Vagina (tissue), 2 donors: ENCODE results near the gene NAXE. TPM values are rescaled to one million over a fixed set of nuclear protein-coding genes. Genes with fewer than 3 reads are reported as not detected.

Source experiments
- DNase-seq, 2 donors: peaks; one replicate each; pipeline ENCODE4 v3.0.0-alpha.2; 2017; ENCODE audit errors: extremely low spot score in 2 of 2
- H3K27ac ChIP-seq: fragments of 200-600 bp; sonication (generic); one replicate; pipeline ENCODE4 v1.5.1; 2019
- H3K27me3 ChIP-seq: fragments of 200-600 bp; sonication (generic); one replicate; pipeline ENCODE4 v1.5.1; 2019
- H3K36me3 ChIP-seq, 2 donors: fragments of 200-600 bp; sonication (generic); one replicate each; pipeline ENCODE4 v1.5.1; 2017 to 2019
- H3K4me1 ChIP-seq: fragments of 200-600 bp; sonication (generic); one replicate; pipeline ENCODE4 v1.5.1; 2019
- H3K4me3 ChIP-seq, 2 donors: fragments of 200-600 bp; sonication (generic); 1 replicate in 1 of 2; 2 replicates in 1 of 2; pipeline ENCODE4 v1.5.1; 2016 to 2019
- H3K9me3 ChIP-seq: fragments of 200-600 bp; sonication (generic); one replicate; pipeline ENCODE4 v1.5.1; 2019
- POLR2A ChIP-seq, 2 donors: fragments of 450-650 bp; IDR thresholded peaks; one replicate each; pipeline ENCODE4 v1.6.1; 2017; ENCODE audit warnings: antibody characterized with exemption in 2 of 2, mild to moderate bottlenecking in 2 of 2, moderate library complexity in 2 of 2
- POLR2AphosphoS5 ChIP-seq, 2 donors: sonication (generic); formaldehyde crosslinking; IDR thresholded peaks; one replicate each; pipeline ENCODE4 v1.9.0; 2017; ENCODE audit warnings: antibody characterized with exemption in 2 of 2, mild to moderate bottlenecking in 2 of 2, low read depth in 1 of 2; ENCODE audit not compliant: insufficient read depth in 1 of 2
- intact Hi-C: fragments of 100-400 bp; cut with DNase I; formaldehyde crosslinking; loops from one replicate; pipeline ENCODE4 v1.15.1; 2023
- total RNA-seq: library from RNA; depleted of rRNA; stranded (reverse); fragments of >200 nt; gene quantifications from one replicate; pipeline ENCODE4 v1.2.3, GENCODE V29; 2016
- TF ChIP-seq, protein P1 (sequence below), 3 experiments: fragments of 450-650 bp in 2 of 3; fragments of 200-600 bp in 1 of 3; sonication (generic) in 1 of 3; IDR thresholded peaks; one replicate each; pipeline ENCODE4 v1.5.1; 2017 to 2019; ENCODE audit warnings: antibody characterized with exemption in 3 of 3, mild to moderate bottlenecking in 2 of 3, moderate library complexity in 2 of 3

The NAXE gene
- total RNA-seq, 1 donor from 2014 or later: 46.7 TPM

DNA sequence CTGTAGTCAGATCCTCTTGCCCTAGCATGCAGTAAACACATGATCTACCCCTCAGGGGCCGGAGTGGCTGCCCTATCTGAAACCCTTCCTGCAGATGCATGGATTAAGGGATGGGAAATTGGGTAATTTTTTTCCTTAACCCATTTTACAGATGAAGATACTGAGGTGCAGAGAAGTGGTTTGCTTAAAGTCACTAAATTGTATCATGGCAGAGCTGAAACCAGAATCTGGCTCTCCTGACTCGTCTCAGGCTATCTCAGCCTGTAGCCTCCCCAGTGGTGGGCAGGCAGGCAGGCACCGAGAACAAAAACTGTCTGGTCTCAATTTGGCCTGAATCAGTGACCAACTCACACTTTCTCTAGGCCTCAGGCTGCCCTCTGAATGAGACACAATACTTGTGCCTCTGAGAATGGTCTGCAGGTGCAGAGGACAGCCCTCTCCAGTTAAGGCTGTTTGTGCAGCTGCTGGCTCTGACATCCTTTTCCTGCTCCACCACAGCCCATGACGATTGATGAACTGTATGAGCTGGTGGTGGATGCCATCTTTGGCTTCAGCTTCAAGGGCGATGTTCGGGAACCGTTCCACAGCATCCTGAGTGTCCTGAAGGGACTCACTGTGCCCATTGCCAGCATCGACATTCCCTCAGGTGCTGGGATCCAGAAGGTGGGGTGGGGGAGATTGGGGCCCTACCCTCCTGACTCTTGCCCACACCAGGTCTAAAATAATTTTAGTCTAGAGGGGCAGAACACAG lies 1.5 kb downstream of the NAXE start:
- DNase-seq: no peak
- no peak for TF ChIP-seq POLR2AphosphoS5 (IDR thresholded peaks at IDR 0.05; ENCODE audit: insufficient read depth in 1 of 2, low read depth in 1 of 2)
- TF ChIP-seq, protein P1, sequence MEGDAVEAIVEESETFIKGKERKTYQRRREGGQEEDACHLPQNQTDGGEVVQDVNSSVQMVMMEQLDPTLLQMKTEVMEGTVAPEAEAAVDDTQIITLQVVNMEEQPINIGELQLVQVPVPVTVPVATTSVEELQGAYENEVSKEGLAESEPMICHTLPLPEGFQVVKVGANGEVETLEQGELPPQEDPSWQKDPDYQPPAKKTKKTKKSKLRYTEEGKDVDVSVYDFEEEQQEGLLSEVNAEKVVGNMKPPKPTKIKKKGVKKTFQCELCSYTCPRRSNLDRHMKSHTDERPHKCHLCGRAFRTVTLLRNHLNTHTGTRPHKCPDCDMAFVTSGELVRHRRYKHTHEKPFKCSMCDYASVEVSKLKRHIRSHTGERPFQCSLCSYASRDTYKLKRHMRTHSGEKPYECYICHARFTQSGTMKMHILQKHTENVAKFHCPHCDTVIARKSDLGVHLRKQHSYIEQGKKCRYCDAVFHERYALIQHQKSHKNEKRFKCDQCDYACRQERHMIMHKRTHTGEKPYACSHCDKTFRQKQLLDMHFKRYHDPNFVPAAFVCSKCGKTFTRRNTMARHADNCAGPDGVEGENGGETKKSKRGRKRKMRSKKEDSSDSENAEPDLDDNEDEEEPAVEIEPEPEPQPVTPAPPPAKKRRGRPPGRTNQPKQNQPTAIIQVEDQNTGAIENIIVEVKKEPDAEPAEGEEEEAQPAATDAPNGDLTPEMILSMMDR (IDR thresholded peaks at IDR 0.05): no peak
- no peak for TF ChIP-seq POLR2A (IDR thresholded peaks at IDR 0.05)
- Histone ChIP-seq H3K4me1 (peaks cover 20% of the 10 kb centered on the region), H3K4me3 (no peak overlapping the region), H3K27ac (no peak overlapping the region), H3K27me3 (no peaks in the 10 kb centered on the region), H3K9me3 (no peaks in the 10 kb centered on the region), H3K36me3 (peaks cover 0 to 36% of the 10 kb centered on the region in 2 donors)
- intact Hi-C loops: no loop called here

DNA sequence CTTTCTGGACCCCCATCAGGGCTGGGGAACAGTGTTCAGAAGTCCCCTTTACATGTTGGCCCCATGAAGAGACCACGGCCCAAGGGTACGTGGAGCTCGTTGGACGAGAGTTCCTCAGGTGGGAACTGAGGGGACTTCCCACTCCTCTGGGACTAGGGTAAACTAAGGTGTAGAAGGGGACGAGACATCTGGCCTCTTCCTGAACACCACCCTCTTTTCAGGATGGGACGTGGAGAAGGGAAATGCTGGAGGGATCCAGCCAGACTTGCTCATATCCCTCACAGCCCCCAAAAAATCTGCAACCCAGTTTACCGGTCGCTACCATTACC lies 2.0 kb downstream of the NAXE start:
- Histone ChIP-seq H3K27ac (no peak overlapping the region), H3K36me3 (peaks cover 0 to 39% of the 10 kb centered on the region in 2 donors), H3K27me3 (no peaks in the 10 kb centered on the region), H3K9me3 (no peaks in the 10 kb centered on the region), H3K4me3 (no peak overlapping the region), H3K4me1 (peaks cover 20% of the 10 kb centered on the region)
- intact Hi-C loops: no loop called here
- no peak for TF ChIP-seq POLR2AphosphoS5 (IDR thresholded peaks at IDR 0.05; ENCODE audit: insufficient read depth in 1 of 2, low read depth in 1 of 2)
- no peak for TF ChIP-seq POLR2A (IDR thresholded peaks at IDR 0.05)
- TF ChIP-seq, protein P1 (IDR thresholded peaks at IDR 0.05): no peak
- no peak for DNase-seq

DNA sequence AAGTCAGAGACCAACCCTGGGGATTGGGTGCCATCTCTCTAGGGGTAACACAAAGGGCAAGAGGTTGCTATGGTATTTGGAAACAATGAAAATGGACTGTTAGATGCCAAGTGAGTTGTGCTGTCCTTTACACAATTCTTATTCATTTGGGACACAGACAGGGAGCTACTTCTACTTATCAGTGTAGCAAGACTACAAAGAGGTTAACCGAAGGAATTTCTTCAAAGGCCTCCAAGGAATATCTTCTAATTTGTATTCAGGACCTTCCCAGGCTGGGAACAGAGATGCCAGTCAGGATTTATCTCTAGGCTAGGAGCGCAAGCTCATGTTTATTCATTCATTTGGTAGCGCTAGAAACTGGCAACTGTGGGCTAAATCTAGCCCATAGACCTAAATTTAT lies 2.6 kb downstream of the NAXE start:
- Histone ChIP-seq H3K4me3 (no peak overlapping the region), H3K36me3 (peaks cover 0 to 39% of the 10 kb centered on the region in 2 donors), H3K4me1 (peaks cover 20% of the 10 kb centered on the region), H3K27me3 (no peaks in the 10 kb centered on the region), H3K27ac (no peak overlapping the region), H3K9me3 (no peaks in the 10 kb centered on the region)
- intact Hi-C loops: no loop called here
- DNase-seq: no peak
- no peak for TF ChIP-seq POLR2A (IDR thresholded peaks at IDR 0.05)
- no peak for TF ChIP-seq POLR2AphosphoS5 (IDR thresholded peaks at IDR 0.05; ENCODE audit: insufficient read depth in 1 of 2, low read depth in 1 of 2)
- TF ChIP-seq, protein P1 (IDR thresholded peaks at IDR 0.05): no peak

DNA sequence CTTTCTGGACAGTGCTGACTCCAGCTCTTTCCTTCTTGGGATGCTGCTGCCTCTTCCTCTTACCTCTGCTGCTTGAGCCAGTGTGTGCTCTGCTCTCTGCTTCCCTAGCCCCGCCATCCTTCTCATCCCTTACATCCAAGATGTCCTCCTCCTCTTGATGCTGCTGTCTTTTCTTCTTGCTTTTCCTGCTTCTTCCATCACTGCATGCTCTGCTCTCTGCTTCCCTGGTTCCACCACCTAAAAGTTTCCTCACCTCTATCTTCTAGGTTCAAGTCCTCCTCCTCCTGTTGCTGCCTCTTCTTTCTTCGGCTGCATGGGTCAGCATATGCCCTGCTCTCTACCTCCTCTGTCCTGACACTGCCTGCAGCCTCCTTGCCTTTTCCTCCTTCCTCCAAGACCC lies 3.4 kb downstream of the NAXE start:
- H3K27ac ChIP-seq: no peak overlapping the region
- DNase-seq: no peak
- TF ChIP-seq, protein P1 (IDR thresholded peaks at IDR 0.05): no peak
- TF ChIP-seq POLR2AphosphoS5 (IDR thresholded peaks at IDR 0.05; ENCODE audit: insufficient read depth in 1 of 2, low read depth in 1 of 2) (no peak), POLR2A (IDR thresholded peaks at IDR 0.05) (no peak)
- H3K36me3 ChIP-seq: peaks cover 0 to 39% of the 10 kb centered on the region in 2 donors
- H3K4me3 ChIP-seq: no peak overlapping the region
- H3K27me3 ChIP-seq: no peaks in the 10 kb centered on the region
- peaks cover 25% of the 10 kb centered on the region for H3K4me1 ChIP-seq
- intact Hi-C loops: no loop called here
- no peaks in the 10 kb centered on the region for H3K9me3 ChIP-seq

DNA sequence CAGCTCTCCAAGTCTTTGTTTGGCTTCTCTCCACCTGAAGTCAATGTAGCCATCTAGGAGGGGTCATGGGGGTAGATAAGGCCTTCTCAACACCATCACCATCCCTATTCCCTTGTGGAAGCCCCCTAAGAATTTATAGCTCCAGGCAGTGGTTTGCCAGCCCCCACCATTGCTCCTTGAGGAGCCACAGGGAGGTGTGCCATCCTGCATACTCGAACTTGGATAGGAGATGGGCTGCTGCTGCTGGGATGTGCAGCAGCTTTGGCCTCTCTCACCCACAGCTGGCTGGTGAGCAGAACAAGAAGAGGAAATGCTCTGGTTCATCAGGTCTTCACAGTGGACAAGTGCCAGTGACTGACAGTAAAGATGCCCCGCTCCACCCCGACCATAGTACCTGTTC lies 4.8 kb downstream of the NAXE start:
- intact Hi-C loops: no loop called here
- no peaks in the 10 kb centered on the region for H3K9me3 ChIP-seq
- peaks cover 27% of the 10 kb centered on the region for H3K4me1 ChIP-seq
- TF ChIP-seq, protein P1 (IDR thresholded peaks at IDR 0.05): no peak
- no peak for TF ChIP-seq POLR2A (IDR thresholded peaks at IDR 0.05)
- TF ChIP-seq POLR2AphosphoS5 (IDR thresholded peaks at IDR 0.05; ENCODE audit: insufficient read depth in 1 of 2, low read depth in 1 of 2): no peak
- H3K36me3 ChIP-seq: peaks cover 0 to 39% of the 10 kb centered on the region in 2 donors
- no peaks in the 10 kb centered on the region for H3K27me3 ChIP-seq
- DNase-seq: no peak
- H3K27ac ChIP-seq: no peak overlapping the region
- H3K4me3 ChIP-seq: no peak overlapping the region
